ENCODE results near the gene PLSCR4. TPM values are rescaled to one million over a fixed set of nuclear protein-coding genes. Genes with fewer than 3 reads are reported as not detected.
A peak's percentile ranks its signal among the peaks of the same experiment; 100 is the strongest.

PLSCR4 gene
- total and polyA plus RNA-seq, 4 donors = 33.1 to 135 (median 67.8) TPM

DNA sequence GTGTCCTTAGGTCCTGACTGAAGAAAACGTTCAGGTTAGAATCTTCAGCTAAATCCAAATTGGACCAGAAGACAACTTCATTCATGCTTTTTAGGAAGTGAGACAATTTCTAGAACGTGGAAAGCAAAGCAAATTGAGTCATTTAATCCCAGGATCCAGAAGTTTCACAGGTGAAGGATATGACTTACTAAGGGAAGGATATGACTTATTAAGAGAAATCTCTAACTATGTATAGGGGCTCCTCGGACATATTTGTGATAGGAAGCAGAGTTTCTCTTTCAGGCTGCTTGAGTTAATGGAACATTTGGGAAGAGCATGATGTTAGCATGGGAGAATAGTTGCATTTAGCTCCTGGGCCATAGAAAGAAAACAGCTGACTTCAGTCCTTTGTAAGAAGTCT, 73.8 kb downstream of the PLSCR4 start:
- DNase-seq (no peak), ATAC-seq (ENCODE audit: low FRiP score) (no peak)
- H3K4me1 ChIP-seq (ENCODE audit: control insufficient read depth in 1 of 2, insufficient read depth in 2 of 2, low read length in 2 of 2) = peaks cover 0 to 3% of the 10 kb centered on the region in 2 donors
- no peaks in the 10 kb centered on the region for H3K9me3 ChIP-seq (ENCODE audit: control insufficient read depth, low read length)
- 76 to 81% methylated on average over 3 of the region's 3 CpGs for WGBS, 2 donors
- H3K27me3 ChIP-seq (ENCODE audit: control insufficient read depth in 1 of 2, insufficient read depth in 2 of 2, low read length in 1 of 2) = no peaks in the 10 kb centered on the region
- no peak overlapping the region for H3K27ac ChIP-seq (ENCODE audit: low read depth in 1 of 2, low read length in 2 of 2)
- intact Hi-C loops (cut with DNase I) = no loop called here
- H3K4me3 ChIP-seq (ENCODE audit: low read length in 2 of 2) = no peak overlapping the region
- peaks cover 0 to 2% of the 10 kb centered on the region in 2 donors for H3K36me3 ChIP-seq (ENCODE audit: control insufficient read depth in 1 of 2, insufficient read depth in 2 of 2, low read length in 1 of 2)

- intact Hi-C loops (cut with DNase I) = no loop called here
- Histone ChIP-seq H3K4me1 (ENCODE audit: control insufficient read depth in 1 of 2, insufficient read depth in 2 of 2, low read length in 2 of 2) (peaks cover 0 to 3% of the 10 kb centered on the region in 2 donors), H3K9me3 (ENCODE audit: control insufficient read depth, low read length) (no peaks in the 10 kb centered on the region), H3K27me3 (ENCODE audit: control insufficient read depth in 1 of 2, insufficient read depth in 2 of 2, low read length in 1 of 2) (no peaks in the 10 kb centered on the region), H3K36me3 (ENCODE audit: control insufficient read depth in 1 of 2, insufficient read depth in 2 of 2, low read length in 1 of 2) (peaks cover 0 to 2% of the 10 kb centered on the region in 2 donors), H3K4me3 (ENCODE audit: low read length in 2 of 2) (no peak overlapping the region), H3K27ac (ENCODE audit: low read depth in 1 of 2, low read length in 2 of 2) (no peak overlapping the region)
- WGBS, 2 donors = 92 to 94% methylated on average over 1 of the region's 1 CpG
- ATAC-seq (ENCODE audit: low FRiP score) = no peak
- DNase-seq = no peak
Measured at GRCh38 chr3:146172586-146172985, 78.3 kb downstream of the PLSCR4 start.

DNA sequence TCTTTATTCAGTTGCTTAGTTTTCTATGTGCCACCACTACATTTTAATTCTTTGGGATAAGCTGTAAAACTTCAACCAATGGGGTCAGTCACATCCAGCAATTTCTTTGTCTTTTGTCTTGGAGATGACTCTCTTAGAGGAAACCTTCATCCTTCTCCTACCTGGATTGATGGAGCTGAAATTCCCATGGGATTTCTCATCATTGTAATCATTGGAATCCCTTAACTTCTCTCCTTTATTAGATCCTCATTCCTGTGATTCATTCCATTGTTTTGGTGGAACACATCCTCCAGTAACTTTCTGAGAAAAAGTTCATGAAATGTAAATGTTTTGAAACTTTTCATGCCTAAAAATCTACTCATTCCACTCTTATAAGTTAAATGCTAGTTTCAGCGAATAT, 80.3 kb downstream of the PLSCR4 start:
- 96 to 97% methylated on average over 1 of the region's 1 CpG for WGBS, 2 donors
- no peak overlapping the region for H3K4me3 ChIP-seq (ENCODE audit: low read length in 2 of 2)
- ATAC-seq (ENCODE audit: low FRiP score) (no peak), DNase-seq (no peak)
- peaks cover 0 to 2% of the 10 kb centered on the region in 2 donors for H3K36me3 ChIP-seq (ENCODE audit: control insufficient read depth in 1 of 2, insufficient read depth in 2 of 2, low read length in 1 of 2)
- no peaks in the 10 kb centered on the region for H3K9me3 ChIP-seq (ENCODE audit: control insufficient read depth, low read length)
- H3K27me3 ChIP-seq (ENCODE audit: control insufficient read depth in 1 of 2, insufficient read depth in 2 of 2, low read length in 1 of 2) = no peaks in the 10 kb centered on the region
- intact Hi-C loops (cut with DNase I) = no loop called here
- no peak overlapping the region for H3K27ac ChIP-seq (ENCODE audit: low read depth in 1 of 2, low read length in 2 of 2)
- H3K4me1 ChIP-seq (ENCODE audit: control insufficient read depth in 1 of 2, insufficient read depth in 2 of 2, low read length in 2 of 2) = peaks cover 5 to 10% of the 10 kb centered on the region in 2 donors

- H3K9me3 ChIP-seq (ENCODE audit: control insufficient read depth, low read length) = no peaks in the 10 kb centered on the region
- intact Hi-C loops (cut with DNase I) = loop anchor here in 1 of 2 donors (10.0 kb wide), 1 partner anchor 95 kb away; no protein-coding TSS in a partner anchor
- H3K4me3 ChIP-seq (ENCODE audit: low read length in 2 of 2) = no peak overlapping the region
- H3K27ac ChIP-seq (ENCODE audit: low read depth in 1 of 2, low read length in 2 of 2) = no peak overlapping the region
- peaks cover 0 to 2% of the 10 kb centered on the region in 2 donors for H3K36me3 ChIP-seq (ENCODE audit: control insufficient read depth in 1 of 2, insufficient read depth in 2 of 2, low read length in 1 of 2)
- H3K27me3 ChIP-seq (ENCODE audit: control insufficient read depth in 1 of 2, insufficient read depth in 2 of 2, low read length in 1 of 2) = no peaks in the 10 kb centered on the region
- no peak for ATAC-seq (ENCODE audit: low FRiP score)
- 60 to 74% methylated on average over 1 of the region's 1 CpG for WGBS, 2 donors
- H3K4me1 ChIP-seq (ENCODE audit: control insufficient read depth in 1 of 2, insufficient read depth in 2 of 2, low read length in 2 of 2) = peaks cover 6 to 7% of the 10 kb centered on the region in 2 donors
- DNase-seq = no peak
Measured at GRCh38 chr3:146169891-146170290, 81.0 kb downstream of the PLSCR4 start.

GRCh38 chr3:146166826-146167225, 84.1 kb downstream of the PLSCR4 start:
- intact Hi-C loops (cut with DNase I) = loop anchor here in 1 of 2 donors (10.0 kb wide), 1 partner anchor 92 kb away; no protein-coding TSS in a partner anchor
- DNase-seq (no peak), ATAC-seq (ENCODE audit: low FRiP score) (peak; percentile 64)
- WGBS, 2 donors = 1 to 6% methylated on average over 3 of the region's 3 CpGs
- Histone ChIP-seq H3K4me1 (ENCODE audit: control insufficient read depth in 1 of 2, insufficient read depth in 2 of 2, low read length in 2 of 2) (peaks cover 9 to 13% of the 10 kb centered on the region in 2 donors), H3K36me3 (ENCODE audit: control insufficient read depth in 1 of 2, insufficient read depth in 2 of 2, low read length in 1 of 2) (no peaks in the 10 kb centered on the region), H3K9me3 (ENCODE audit: control insufficient read depth, low read length) (no peaks in the 10 kb centered on the region), H3K27me3 (ENCODE audit: control insufficient read depth in 1 of 2, insufficient read depth in 2 of 2, low read length in 1 of 2) (no peaks in the 10 kb centered on the region), H3K4me3 (ENCODE audit: low read length in 2 of 2) (peak overlapping the region in 1 of 2 donors; percentile 48), H3K27ac (ENCODE audit: low read depth in 1 of 2, low read length in 2 of 2) (peak overlapping the region; percentile 28 to 75)

GRCh38 chr3:146166415-146166821, 84.5 kb downstream of the PLSCR4 start:
- H3K9me3 ChIP-seq (ENCODE audit: control insufficient read depth, low read length) = no peaks in the 10 kb centered on the region
- H3K4me1 ChIP-seq (ENCODE audit: control insufficient read depth in 1 of 2, insufficient read depth in 2 of 2, low read length in 2 of 2) = peaks cover 9 to 13% of the 10 kb centered on the region in 2 donors
- no peak for ATAC-seq (ENCODE audit: low FRiP score)
- DNase-seq = no peak
- peak overlapping the region; percentile 28 to 75 for H3K27ac ChIP-seq (ENCODE audit: low read depth in 1 of 2, low read length in 2 of 2)
- intact Hi-C loops (cut with DNase I) = loop anchor here in 1 of 2 donors (10.0 kb wide), 1 partner anchor 92 kb away; no protein-coding TSS in a partner anchor
- H3K36me3 ChIP-seq (ENCODE audit: control insufficient read depth in 1 of 2, insufficient read depth in 2 of 2, low read length in 1 of 2) = no peaks in the 10 kb centered on the region
- H3K27me3 ChIP-seq (ENCODE audit: control insufficient read depth in 1 of 2, insufficient read depth in 2 of 2, low read length in 1 of 2) = no peaks in the 10 kb centered on the region
- 16 to 19% methylated on average over 4 of the region's 4 CpGs for WGBS, 2 donors
- peak overlapping the region in 1 of 2 donors; percentile 48 for H3K4me3 ChIP-seq (ENCODE audit: low read length in 2 of 2)

GRCh38 chr3:146165877-146166276, 85.0 kb downstream of the PLSCR4 start:
- Histone ChIP-seq H3K4me1 (ENCODE audit: control insufficient read depth in 1 of 2, insufficient read depth in 2 of 2, low read length in 2 of 2) (peaks cover 9 to 13% of the 10 kb centered on the region in 2 donors), H3K36me3 (ENCODE audit: control insufficient read depth in 1 of 2, insufficient read depth in 2 of 2, low read length in 1 of 2) (no peaks in the 10 kb centered on the region), H3K4me3 (ENCODE audit: low read length in 2 of 2) (no peak overlapping the region), H3K27me3 (ENCODE audit: control insufficient read depth in 1 of 2, insufficient read depth in 2 of 2, low read length in 1 of 2) (no peaks in the 10 kb centered on the region), H3K9me3 (ENCODE audit: control insufficient read depth, low read length) (no peaks in the 10 kb centered on the region), H3K27ac (ENCODE audit: low read depth in 1 of 2, low read length in 2 of 2) (no peak overlapping the region)
- ATAC-seq (ENCODE audit: low FRiP score) (no peak), DNase-seq (no peak)
- WGBS, 2 donors = 31 to 51% methylated on average over 2 of the region's 2 CpGs
- intact Hi-C loops (cut with DNase I) = loop anchor here in 1 of 2 donors (10.0 kb wide), 1 partner anchor 91 kb away; no protein-coding TSS in a partner anchor

DNA sequence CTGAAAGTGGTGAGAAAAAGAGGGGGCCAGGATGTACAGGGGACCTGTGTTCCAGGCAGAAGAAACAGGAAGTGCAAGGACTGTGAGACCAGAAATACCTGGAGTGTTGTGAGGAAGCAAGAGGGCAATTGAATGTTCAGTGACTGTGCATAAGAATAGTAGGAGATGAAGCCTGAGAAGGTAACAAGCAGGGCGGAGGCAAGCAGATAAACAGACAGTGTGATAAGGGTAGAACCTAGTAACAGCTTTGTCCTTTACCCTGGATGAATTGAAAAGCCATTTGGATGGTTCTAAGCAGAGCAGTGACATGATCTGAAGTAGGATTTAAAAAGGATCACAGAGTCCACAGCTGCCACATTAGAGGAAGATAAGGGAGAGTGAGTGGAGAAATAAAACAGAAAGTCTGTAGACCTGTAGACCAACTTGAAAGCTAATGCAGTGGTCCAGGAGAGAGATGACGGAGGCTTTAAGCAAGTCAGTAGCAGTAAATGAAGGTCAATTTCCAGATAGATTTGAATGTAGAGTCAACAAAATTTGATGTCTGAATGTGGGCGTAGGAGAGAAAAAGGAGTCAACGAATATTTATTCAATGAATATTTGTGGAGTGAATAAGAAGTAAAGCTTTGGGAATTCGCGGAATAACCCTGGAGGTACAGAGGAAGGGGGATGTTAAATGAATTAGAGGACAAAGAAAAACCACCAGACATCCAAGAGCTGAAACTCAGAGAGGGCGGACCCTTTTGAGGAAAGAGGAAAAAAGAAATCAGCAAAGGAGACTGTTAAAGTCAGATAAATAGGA, 85.7 kb downstream of the PLSCR4 start:
- intact Hi-C loops (cut with DNase I) = loop anchor here (5.0 to 10.0 kb wide), 2 partner anchors 38 to 90 kb away; no protein-coding TSS in a partner anchor
- Histone ChIP-seq H3K27ac (ENCODE audit: low read depth in 1 of 2, low read length in 2 of 2) (peak overlapping the region; percentile 61 to 93), H3K27me3 (ENCODE audit: control insufficient read depth in 1 of 2, insufficient read depth in 2 of 2, low read length in 1 of 2) (no peaks in the 10 kb centered on the region), H3K4me1 (ENCODE audit: control insufficient read depth in 1 of 2, insufficient read depth in 2 of 2, low read length in 2 of 2) (peaks cover 9 to 13% of the 10 kb centered on the region in 2 donors), H3K36me3 (ENCODE audit: control insufficient read depth in 1 of 2, insufficient read depth in 2 of 2, low read length in 1 of 2) (no peaks in the 10 kb centered on the region), H3K9me3 (ENCODE audit: control insufficient read depth, low read length) (no peaks in the 10 kb centered on the region), H3K4me3 (ENCODE audit: low read length in 2 of 2) (peak overlapping the region in 1 of 2 donors; percentile 24)
- DNase-seq (no peak), ATAC-seq (ENCODE audit: low FRiP score) (no peak)
- WGBS, 2 donors = 23 to 24% methylated on average over 7 of the region's 7 CpGs

All from aorta (tissue), 5 donors.